K562 (cell line): ENCODE measurements around the gene BPI. TPM values are rescaled to one million over a fixed set of nuclear protein-coding genes. Genes with fewer than 3 reads are reported as not detected.
A peak's percentile ranks its signal among the peaks of the same experiment; 100 is the strongest.

Experiments
- ATAC-seq: fragments of 200-7000 bp; cut with Tn5 transposase; 3 replicates; pipeline ENCODE4 v1.9.1; 2020; ENCODE audit warnings: moderate library complexity
- BruUV-seq: library from RNA; stranded (reverse); fragments of 400-500 nt; replicated peaks from 2 replicates; lab custom pipeline; 2021; lab: Mats Ljungman, UMichigan
- CTCF ChIA-PET: fragments of 300-600 bp; formaldehyde crosslinking; extraction: SDS; loops from one replicate; lab custom pipeline; 2021; ENCODE audit warnings: low intra/inter-chr PET ratio; lab: Yijun Ruan, JAX
- POLR2A ChIA-PET: fragments of 300-600, 350-650 bp; sonication (Branson Sonifier 250); formaldehyde crosslinking; extraction: SDS; loops from one replicate; lab custom pipeline; 2021; ENCODE audit warnings: antibody characterized with exemption, inconsistent platforms; lab: Yijun Ruan, JAX
- DNase-seq, 4 experiments: peaks; one replicate each; pipeline versions ENCODE4 v3.0.0 to v3.0.0-alpha.2; 2011 to 2018; ENCODE audit warnings: low spot score in 3 of 4, mixed read lengths in 3 of 4; ENCODE audit errors: extremely low read depth in 1 of 4
- FAIRE-seq: peaks from 2 replicates; lab custom pipeline; 2011; peaks lifted over from hg19 to GRCh38; lab: Jason Lieb, UNC
- H2AFZ ChIP-seq: 2 replicates; pipeline ENCODE4 v1.6.0; 2011; ENCODE audit warnings: low read depth, low read length, control low read depth, inconsistent platforms
- H3K27ac ChIP-seq: fragments of 200-600 bp; 3 replicates; pipeline ENCODE4 v1.8.0; 2011; ENCODE audit warnings: low read depth, mild to moderate bottlenecking, control low read depth, inconsistent platforms, low read length, moderate library complexity, mixed read lengths; ENCODE audit errors: extremely low read depth
- H3K27me3 ChIP-seq, 2 experiments: fragments of 300-600 bp in 1 of 2; 2 replicates in 1 of 2; 3 replicates in 1 of 2; pipeline versions ENCODE4 v1.6.0 to v1.8.0; 2011; ENCODE audit warnings: inconsistent platforms in 2 of 2, low read length in 2 of 2, mild to moderate bottlenecking in 1 of 2, mixed read lengths in 1 of 2, moderate library complexity in 1 of 2; ENCODE audit not compliant: control insufficient read depth in 2 of 2, insufficient read depth in 2 of 2
- H3K36me3 ChIP-seq: fragments of 300-600 bp; 3 replicates; pipeline ENCODE4 v1.8.0; 2011; ENCODE audit warnings: mild to moderate bottlenecking, low read length, inconsistent platforms; ENCODE audit not compliant: control insufficient read depth, insufficient read depth
- H3K4me1 ChIP-seq, 2 experiments: fragments of 200-600 bp in 1 of 2; replicated peaks in 1 of 2; 2 replicates in 1 of 2; 3 replicates in 1 of 2; pipeline versions ENCODE4 v1.5.1 to v1.8.0; 2011; ENCODE audit warnings: inconsistent platforms in 2 of 2, low read length in 2 of 2, mild to moderate bottlenecking in 1 of 2, mixed read lengths in 1 of 2, moderate library complexity in 1 of 2; ENCODE audit not compliant: control insufficient read depth in 2 of 2, insufficient read depth in 2 of 2
- H3K4me2 ChIP-seq: 2 replicates; pipeline ENCODE4 v1.6.1; 2011; ENCODE audit warnings: low read length, control low read depth, inconsistent platforms, mixed read lengths; ENCODE audit not compliant: insufficient read depth
- H3K4me3 ChIP-seq: fragments of 200-600 bp; sonication (generic), shearing (Covaris generic); 2 replicates; pipeline ENCODE4 v1.5.1; 2016; ENCODE audit warnings: control low read depth, inconsistent platforms
- H3K79me2 ChIP-seq: fragments of 200-600 bp; 3 replicates; pipeline ENCODE4 v1.8.0; 2011; ENCODE audit warnings: low read length, inconsistent platforms; ENCODE audit not compliant: control insufficient read depth, insufficient read depth
- H3K9ac ChIP-seq, 2 experiments: 2 replicates each; pipeline versions ENCODE4 v1.6.0 to v1.6.1; 2011; ENCODE audit warnings: low read depth in 2 of 2, low read length in 2 of 2, control low read depth in 1 of 2, inconsistent platforms in 1 of 2, mild to moderate bottlenecking in 1 of 2, mixed read lengths in 1 of 2; ENCODE audit not compliant: insufficient read depth in 1 of 2
- H3K9me1 ChIP-seq: one replicate; pipeline ENCODE4 v1.6.0; 2011; ENCODE audit warnings: inconsistent platforms, mild to moderate bottlenecking, low read length, moderate library complexity; ENCODE audit not compliant: control insufficient read depth, insufficient read depth
- H3K9me3 ChIP-seq: replicated peaks from 2 replicates; pipeline ENCODE4 v1.5.1; 2011; ENCODE audit warnings: low read depth, low read length, inconsistent platforms; ENCODE audit not compliant: control insufficient read depth, insufficient read depth
- H4K20me1 ChIP-seq: replicated peaks from 2 replicates; pipeline ENCODE4 v1.6.1; 2011; ENCODE audit warnings: low read length, inconsistent platforms, mixed read lengths; ENCODE audit not compliant: control insufficient read depth, insufficient read depth
- ARID3B ChIP-seq: fragments of 250-450 bp; sonication (Bioruptor Pico); IDR thresholded peaks from 2 replicates; pipeline ENCODE4 v1.4.0; 2020; ENCODE audit warnings: borderline replicate concordance
- CREB3 ChIP-seq: fragments of 450-650 bp; conservative IDR thresholded peaks from 2 replicates; pipeline ENCODE4 v1.6.1; 2016; ENCODE audit warnings: missing genetic modification characterization, low read depth, mild to moderate bottlenecking, missing compliant biosample characterization, moderate library complexity
- DACH1 ChIP-seq: fragments of 450-650 bp; IDR thresholded peaks from 2 replicates; pipeline ENCODE4 v1.6.1; 2018; ENCODE audit not compliant: partially characterized antibody
- SP2 ChIP-seq: IDR thresholded peaks from 2 replicates; pipeline ENCODE4 v1.6.1; 2011; ENCODE audit warnings: mild to moderate bottlenecking, low read depth, low read length, moderate library complexity; ENCODE audit not compliant: poor library complexity, severe bottlenecking; ENCODE audit errors: extremely low read depth
- ZNF175 ChIP-seq: fragments of 200-800 bp; sonication (Bioruptor generic); IDR thresholded peaks from 2 replicates; pipeline ENCODE4 v1.6.1; 2016; ENCODE audit warnings: low read depth, mild to moderate bottlenecking, missing genetic modification characterization, missing compliant biosample characterization
- ZNF668 ChIP-seq: fragments of 250-450 bp; sonication (Bioruptor Pico); IDR thresholded peaks from 2 replicates; pipeline ENCODE4 v1.8.0; 2022; ENCODE audit warnings: mild to moderate bottlenecking, inconsistent platforms
- WGBS: fragments of 100-300 bp; shearing (Covaris generic); methylation state at CpG from one replicate; pipeline ENCODE4 v1.1.6; 2016; ENCODE audit warnings: low coverage, mixed read lengths; ENCODE audit not compliant: insufficient coverage; ENCODE audit errors: missing lambda C conversion rate; 5-methylcytosine and 5-hydroxymethylcytosine counted together
- in situ Hi-C: fragments of 300-500 bp; cut with MboI; formaldehyde crosslinking; loops from 4 replicates; pipeline ENCODE4 v1.15.0; 2018; ENCODE audit warnings: inconsistent platforms, mixed read lengths
- intact Hi-C: fragments of 100-400 bp; cut with micrococcal nuclease; formaldehyde crosslinking; loops from 2 replicates; pipeline ENCODE4 v1.14.2; 2022
- polyA plus RNA-seq, 8 experiments: library from polyadenylated mRNA; depleted of rRNA in 4 of 8; stranded (reverse) in 5 of 8; unstranded in 3 of 8; fragments of >200 nt; fragmentation: Nextera tagmentation in 2 of 8; fragmentation: Illumina TruSeq in 1 of 8; extraction: Ambion mirVana in 2 of 8; extraction: Trizol in 1 of 8; gene quantifications; 2 replicates each; pipeline versions ENCODE4 v1.2.1 to v1.2.3, GENCODE V29; 2011 to 2014; ENCODE audit warnings: inconsistent platforms in 1 of 8, missing spikeins in 1 of 8
- total RNA-seq, 7 experiments: library from RNA; depleted of rRNA in 6 of 7; stranded (reverse); fragments of >200 nt in 6 of 7; fragmentation: Illumina TruSeq in 2 of 7; extraction: Trizol in 2 of 7; gene quantifications; 2 replicates each; pipeline versions ENCODE4 v1.2.1 to v1.2.3, GENCODE V29; 2011 to 2021; ENCODE audit warnings: low replicate concordance in 1 of 7
- TF ChIP-seq, protein P1 (sequence below): fragments of 450-650 bp; formaldehyde crosslinking; IDR thresholded peaks from 2 replicates; pipeline ENCODE4 v1.4.0; 2020; ENCODE audit warnings: mild to moderate bottlenecking, moderate library complexity

Gene BPI
- total and polyA plus RNA-seq, 9 of the 15 experiments (the other 6 are each of a cell fraction or from before 2014, with no cell fraction given): not detected

DNA sequence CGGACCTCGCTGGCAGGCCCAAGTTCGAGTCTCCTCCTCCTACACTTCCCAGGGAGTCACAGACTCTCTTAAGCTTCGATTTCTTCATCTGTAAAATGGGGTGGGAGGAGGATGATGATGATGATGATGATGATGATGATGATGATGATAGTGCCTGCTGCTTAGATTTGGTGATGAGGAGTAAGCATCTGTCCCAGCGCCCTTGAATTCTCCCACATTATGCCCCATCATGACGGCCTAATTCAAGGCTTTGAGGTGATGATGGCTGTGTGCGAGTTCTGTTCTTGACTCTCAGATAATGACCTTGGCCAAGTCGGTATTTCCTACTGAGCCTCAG, 42.9 kb upstream of the BPI start:
- Histone ChIP-seq H3K9me1 (no peaks in the 10 kb centered on the region), H3K4me2 (no peak overlapping the region), H3K36me3 (no peaks in the 10 kb centered on the region), H3K79me2 (no peaks in the 10 kb centered on the region), H3K27ac (no peak overlapping the region), H3K27me3 (peaks cover 29 to 47% of the 10 kb centered on the region in 2 experiments), H3K9ac (no peak overlapping the region)
- in situ Hi-C loops: no loop called here
- WGBS: 6% methylated on average over 8 of the region's 8 CpGs
- BruUV-seq: no TSS peak
- ATAC-seq: no peak
- no peak for DNase-seq
- TF ChIP-seq SP2: no peak
- no peak for TF ChIP-seq CREB3 (tag)
- TF ChIP-seq ZNF175: no peak
- no peak for TF ChIP-seq ZNF668 (CRISPR knock-in tag)
- TF ChIP-seq DACH1: no peak
- TF ChIP-seq, protein P1, sequence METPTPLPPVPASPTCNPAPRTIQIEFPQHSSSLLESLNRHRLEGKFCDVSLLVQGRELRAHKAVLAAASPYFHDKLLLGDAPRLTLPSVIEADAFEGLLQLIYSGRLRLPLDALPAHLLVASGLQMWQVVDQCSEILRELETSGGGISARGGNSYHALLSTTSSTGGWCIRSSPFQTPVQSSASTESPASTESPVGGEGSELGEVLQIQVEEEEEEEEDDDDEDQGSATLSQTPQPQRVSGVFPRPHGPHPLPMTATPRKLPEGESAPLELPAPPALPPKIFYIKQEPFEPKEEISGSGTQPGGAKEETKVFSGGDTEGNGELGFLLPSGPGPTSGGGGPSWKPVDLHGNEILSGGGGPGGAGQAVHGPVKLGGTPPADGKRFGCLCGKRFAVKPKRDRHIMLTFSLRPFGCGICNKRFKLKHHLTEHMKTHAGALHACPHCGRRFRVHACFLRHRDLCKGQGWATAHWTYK (CRISPR knock-in tag): no peak
- no peak for TF ChIP-seq ARID3B (CRISPR knock-in tag)
- TF ChIP-seq, all 486 proteins: peak for 0
- peaks cover 0 to 4% of the 10 kb centered on the region in 2 experiments; a peak in 1 of 5 replicates for H3K4me1 ChIP-seq
- no peaks in the 10 kb centered on the region for H3K9me3 ChIP-seq
- no peak overlapping the region for H3K4me3 ChIP-seq
- intact Hi-C loops: no loop called here
- POLR2A ChIA-PET: no interaction called here
- H2AFZ ChIP-seq: no peak overlapping the region
- peak; percentile 54 for FAIRE-seq
- CTCF ChIA-PET: no interaction called here
- no peaks in the 10 kb centered on the region for H4K20me1 ChIP-seq
